Fibroblast of skin of left biceps (primary cell): ENCODE results near the gene LPO.

ENCODE experiments used
- DNase-seq, 2 experiments: peaks; one replicate each; pipeline ENCODE4 v3.0.0-alpha.2; 2013; ENCODE audit warnings: low read depth in 2 of 2

Gene LPO

GRCh38 chr17:58277802-58278595, 39.6 kb downstream of the LPO start:
- no peak for DNase-seq

- no peak for DNase-seq
Measured at GRCh38 chr17:58278661-58279015, 40.3 kb downstream of the LPO start.

DNA sequence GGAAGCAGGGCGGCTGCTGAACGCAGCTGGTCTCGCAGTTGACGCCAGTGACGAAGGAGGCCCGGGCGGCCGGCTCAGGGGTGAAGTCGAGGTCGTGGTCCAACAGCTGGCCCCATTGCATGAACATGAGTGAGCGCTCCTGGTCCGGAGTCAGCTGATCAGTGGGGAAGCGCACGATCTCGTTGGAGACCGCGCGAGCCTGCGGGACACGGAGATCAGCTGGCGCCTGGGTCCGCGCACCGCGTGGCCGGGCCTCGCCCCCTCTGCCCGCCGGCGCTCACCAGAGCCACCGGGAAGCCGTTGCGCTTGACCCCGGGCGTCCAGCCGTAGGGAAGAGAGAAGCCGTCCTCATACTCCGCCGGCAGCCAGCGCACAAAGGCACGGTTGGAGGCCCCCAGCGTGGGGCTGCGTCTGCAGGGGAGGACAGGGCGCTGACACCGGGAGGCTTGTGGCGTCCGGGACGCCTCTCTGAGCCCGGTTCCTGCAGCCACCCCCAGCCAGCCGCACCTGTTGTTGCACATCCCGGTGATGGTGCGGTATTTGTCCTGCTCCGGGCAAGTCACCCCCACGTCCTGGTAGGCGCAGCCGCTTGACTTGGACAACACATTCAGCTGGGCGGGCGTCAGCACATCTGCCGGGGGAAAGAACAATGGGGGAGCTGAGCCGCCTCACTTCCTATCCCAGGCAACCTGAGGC, 40.8 kb downstream of the LPO start:
- DNase-seq = no peak

DNA sequence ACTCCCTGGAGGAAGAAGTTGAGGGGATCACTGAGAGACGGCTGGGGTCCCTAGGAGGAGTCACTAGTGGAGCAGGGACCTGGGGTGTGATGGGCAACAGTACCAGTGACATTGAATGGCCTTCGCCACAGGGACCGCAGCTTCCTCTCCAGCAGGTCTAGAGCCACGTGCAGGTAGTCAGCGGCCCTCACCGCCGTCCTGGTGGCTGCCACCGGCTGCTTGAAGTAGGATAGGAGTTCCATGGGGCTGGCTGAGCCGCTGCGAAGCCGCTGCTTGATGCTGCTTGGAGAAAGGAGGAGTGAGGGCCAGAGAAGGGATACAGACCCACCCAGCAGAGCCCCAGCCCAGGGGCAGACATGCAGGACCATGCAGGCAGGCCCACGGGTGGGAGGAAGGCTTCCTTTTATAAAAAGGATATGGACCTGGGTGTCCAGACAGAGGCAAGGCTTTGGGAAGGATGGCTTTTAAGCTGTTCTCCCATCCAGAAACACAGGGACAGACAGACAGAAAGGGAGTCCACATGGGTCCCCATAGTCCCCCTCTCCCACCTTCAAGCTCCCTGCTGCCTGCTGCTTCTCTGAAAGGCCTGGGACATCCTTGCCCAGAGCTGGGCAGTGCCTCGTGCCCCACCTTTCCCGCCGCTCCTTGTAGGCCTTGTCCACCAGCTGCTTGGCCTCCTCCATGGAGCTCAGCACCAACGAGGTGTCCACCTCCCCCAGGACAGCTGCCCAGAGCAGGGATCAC, 41.5 kb downstream of the LPO start:
- no peak for DNase-seq

GRCh38 chr17:58280480-58281217, 42.3 kb downstream of the LPO start, which contains the start of gene MPO:
Gene MPO (minus strand): TSS chr17:58280935. CDS start chr17:58280758, 177 bp downstream.
- no peak for DNase-seq

- DNase-seq = no peak
Measured at GRCh38 chr17:58281511-58282011, 43.2 kb downstream of the LPO start.

GRCh38 chr17:58282442-58282841, 44.1 kb downstream of the LPO start:
- no peak for DNase-seq

DNA sequence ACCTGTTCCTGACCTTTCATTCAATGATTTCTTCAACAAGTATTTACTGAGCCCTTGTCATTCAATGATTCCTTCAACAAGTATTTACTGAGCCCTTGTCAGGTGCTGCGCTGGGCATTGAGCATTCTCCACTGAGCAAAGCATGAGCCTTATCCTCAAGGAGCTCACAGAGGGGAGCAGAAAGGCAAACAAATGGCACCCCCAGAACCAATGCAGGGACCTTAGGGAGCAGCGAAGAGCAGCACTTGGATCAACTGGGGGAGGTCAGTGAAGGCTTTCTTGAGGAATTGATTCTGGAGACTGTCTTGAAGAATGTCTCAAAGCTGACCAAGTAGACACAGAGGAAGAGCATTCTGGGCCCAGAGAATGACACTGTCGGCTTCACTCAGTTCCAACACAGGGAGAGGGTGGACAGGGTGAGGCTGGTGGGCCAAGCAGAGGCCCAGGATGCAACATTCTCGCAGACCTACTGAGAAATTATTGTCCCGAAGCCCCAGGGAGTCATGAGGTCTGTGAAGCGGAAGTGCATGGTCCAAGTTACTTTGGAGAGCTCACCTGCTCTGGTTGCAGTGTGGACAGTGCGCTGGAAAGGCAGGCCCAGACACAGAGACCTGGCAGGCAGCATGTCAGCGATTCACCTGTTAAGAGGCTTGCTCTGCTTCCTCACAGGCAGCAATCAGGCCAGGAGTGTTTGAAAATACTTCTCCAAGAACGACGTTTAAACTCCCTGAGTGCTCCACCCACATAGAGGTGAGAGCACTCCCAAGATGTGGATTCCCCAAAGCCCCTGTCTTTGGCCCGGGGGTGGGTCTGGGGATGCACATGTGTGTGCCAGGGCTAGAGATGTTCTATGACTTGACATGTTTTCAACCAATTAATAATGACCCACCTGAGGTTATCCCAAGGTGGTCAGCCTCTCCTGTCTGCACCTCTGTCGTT, 45.6 kb downstream of the LPO start:
- DNase-seq = no peak

GRCh38 chr17:58284613-58285421, 46.4 kb downstream of the LPO start:
- no peak for DNase-seq

GRCh38 chr17:58285422-58285810, 47.0 kb downstream of the LPO start:
- no peak for DNase-seq

DNA sequence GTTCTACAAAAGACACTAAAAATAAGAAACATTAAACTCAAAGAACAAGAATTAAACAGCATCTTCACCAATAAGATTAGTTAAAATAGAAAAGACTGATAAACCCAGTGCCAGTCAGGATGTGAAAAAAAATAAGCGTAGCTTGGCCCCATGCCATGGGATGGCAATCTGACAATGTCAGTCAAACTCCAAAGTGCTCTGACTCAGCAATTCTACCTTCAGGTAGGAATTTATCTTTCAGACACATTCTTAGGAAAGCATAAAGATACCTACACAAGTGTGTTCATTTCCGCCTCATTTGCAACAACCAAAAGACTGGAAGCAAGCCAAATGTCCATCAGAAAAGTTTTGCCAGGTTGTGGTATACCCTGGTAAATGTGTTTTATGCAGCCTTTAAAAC, 51.5 kb downstream of the LPO start:
- DNase-seq = no peak

DNA sequence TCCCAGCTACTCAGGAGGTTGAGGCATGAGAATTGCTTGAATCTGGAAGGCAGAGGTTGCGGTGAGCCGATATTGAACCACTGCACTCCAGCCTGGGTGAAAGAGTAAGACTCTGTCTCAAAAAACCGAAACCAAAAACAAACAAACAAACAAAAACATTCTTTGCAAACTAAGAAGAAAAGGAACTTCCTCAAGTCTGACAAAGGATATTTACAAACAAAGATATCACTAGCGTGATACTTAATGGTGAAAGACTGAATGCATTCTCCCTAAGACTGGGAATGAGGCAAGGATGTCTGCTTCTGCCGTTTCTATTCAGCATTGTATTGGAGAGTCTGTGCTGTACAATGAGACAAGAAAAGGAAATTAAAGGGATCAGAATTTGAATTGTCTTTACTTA, 52.9 kb downstream of the LPO start:
- DNase-seq = no peak

DNA sequence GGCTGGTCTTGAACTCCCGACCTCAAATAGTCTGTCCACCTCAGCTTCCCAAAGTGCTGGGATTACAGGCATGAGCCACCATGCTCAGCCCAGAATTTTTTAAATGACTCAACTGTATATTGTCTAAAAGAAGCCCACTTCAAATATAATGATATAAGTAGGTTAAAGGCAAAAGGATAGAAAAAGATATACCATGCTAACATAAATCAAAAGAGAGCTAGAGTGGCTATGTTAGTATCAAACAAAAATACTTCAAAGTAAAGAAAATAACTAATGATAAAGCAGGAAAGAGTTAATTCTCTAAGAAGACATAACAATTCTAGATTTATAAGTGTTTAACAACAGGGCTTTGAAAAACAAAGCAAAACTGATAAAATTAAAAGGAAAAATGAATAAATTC, 55.6 kb downstream of the LPO start:
- DNase-seq = no peak

GRCh38 chr17:58300336-58300735, 62.0 kb downstream of the LPO start:
- DNase-seq = no peak

DNA sequence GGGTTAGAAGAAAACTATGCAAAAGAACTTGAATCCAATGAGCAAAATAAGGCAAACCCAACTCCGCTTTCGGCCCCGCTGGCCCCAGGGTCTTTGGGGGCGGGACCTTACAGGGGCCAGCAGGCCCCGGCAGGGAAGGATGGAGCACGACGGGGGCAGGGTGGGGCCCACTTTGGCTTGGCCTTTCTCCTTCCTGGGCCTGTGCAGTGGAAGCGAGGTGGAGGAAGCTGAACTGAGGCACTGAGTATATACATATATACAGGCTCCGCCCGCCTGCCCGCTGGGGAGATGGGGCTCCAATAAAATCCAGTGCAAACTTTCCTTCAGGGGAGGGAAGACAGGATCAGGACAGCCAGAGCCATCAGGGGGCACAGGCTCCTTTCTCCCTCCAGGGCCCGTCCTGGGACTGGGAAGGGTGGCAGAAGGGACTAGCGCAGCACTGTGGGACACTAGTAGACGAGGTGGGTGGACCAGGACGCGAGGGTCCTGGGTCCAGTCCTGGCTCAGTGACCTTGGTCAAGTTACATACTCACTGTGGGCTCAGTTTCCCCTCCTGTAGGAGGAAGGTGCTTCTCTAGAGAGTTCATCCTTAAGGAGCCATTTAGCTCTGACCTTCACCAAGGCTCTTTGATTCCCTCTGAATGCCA, 63.2 kb downstream of the LPO start:
- DNase-seq = no peak

GRCh38 chr17:58302171-58302918, 64.0 kb downstream of the LPO start:
- no peak for DNase-seq

GRCh38 chr17:58302919-58303585, 64.7 kb downstream of the LPO start:
- no peak for DNase-seq
